OCI-LY1 (cell line): ENCODE measurements around the gene C6.
"Not testable (repeated sequence)": the region's sequence is repeated elsewhere in the genome, so short reads cannot be mapped to it uniquely, and the experiment has no call there.

Source experiments
- H2AFZ ChIP-seq: fragments of 200-600 bp; sonication (generic), shearing (Covaris generic); 2 replicates; pipeline ENCODE4 v1.6.0; 2014; ENCODE audit warnings: antibody characterized with exemption, mild to moderate bottlenecking, low read length
- H3F3A ChIP-seq: fragments of 200-600 bp; sonication (generic), shearing (Covaris generic); 2 replicates; pipeline ENCODE4 v1.6.0; 2014; ENCODE audit warnings: mild to moderate bottlenecking, antibody characterized with exemption, low read length, moderate library complexity; ENCODE audit not compliant: insufficient read depth
- H3K27ac ChIP-seq: fragments of 200-600 bp; sonication (generic); 2 replicates; pipeline ENCODE4 v1.5.1; 2014; ENCODE audit warnings: low read length, mixed run types, mild to moderate bottlenecking, low read depth; ENCODE audit not compliant: poor library complexity, severe bottlenecking
- H3K27me3 ChIP-seq: fragments of 200-600 bp; sonication (generic); 2 replicates; pipeline ENCODE4 v1.6.0; 2014; ENCODE audit warnings: antibody characterized with exemption, mild to moderate bottlenecking, low read length, moderate library complexity; ENCODE audit not compliant: insufficient read depth
- H3K36me3 ChIP-seq: fragments of 200-600 bp; sonication (generic); 2 replicates; pipeline ENCODE4 v1.6.1; 2014; ENCODE audit warnings: mild to moderate bottlenecking, antibody characterized with exemption, low read length, moderate library complexity, mixed read lengths; ENCODE audit not compliant: insufficient read depth
- H3K4me1 ChIP-seq: fragments of 200-600 bp; sonication (generic); 2 replicates; pipeline ENCODE4 v1.5.1; 2014; ENCODE audit warnings: mild to moderate bottlenecking, low read length, moderate library complexity; ENCODE audit not compliant: insufficient read depth, severe bottlenecking
- H3K4me2 ChIP-seq: fragments of 200-600 bp; sonication (generic), shearing (Covaris generic); 2 replicates; pipeline ENCODE4 v1.6.1; 2014; ENCODE audit warnings: low read length
- H3K4me3 ChIP-seq: fragments of 200-600 bp; sonication (generic); 2 replicates; pipeline ENCODE4 v1.5.1; 2014; ENCODE audit warnings: low read length, low read depth, mild to moderate bottlenecking, mixed read lengths; ENCODE audit not compliant: poor library complexity, severe bottlenecking
- H3K79me2 ChIP-seq: fragments of 200-600 bp; shearing (Covaris generic); 2 replicates; pipeline ENCODE4 v1.6.1; 2016; ENCODE audit warnings: mixed run types, low read length, mixed read lengths; ENCODE audit not compliant: insufficient read depth
- H3K9ac ChIP-seq: fragments of 200-600 bp; sonication (generic), shearing (Covaris generic); 2 replicates; pipeline ENCODE4 v1.6.1; 2014; ENCODE audit warnings: mild to moderate bottlenecking, low read length, mixed read lengths
- H3K9me2 ChIP-seq: fragments of 200-600 bp; sonication (generic), shearing (Covaris generic); 2 replicates; pipeline ENCODE4 v1.6.1; 2014; ENCODE audit warnings: low read depth, mild to moderate bottlenecking, low read length, mixed read lengths
- H3K9me3 ChIP-seq: fragments of 200-600 bp; shearing (Covaris generic); 2 replicates; pipeline ENCODE4 v1.6.1; 2014; ENCODE audit warnings: low read length, mixed read lengths
- H4K20me1 ChIP-seq: fragments of 200-600 bp; sonication (generic), shearing (Covaris generic); 2 replicates; pipeline ENCODE4 v1.6.0; 2016; ENCODE audit warnings: mild to moderate bottlenecking, low read length; ENCODE audit not compliant: insufficient read depth
- CTCF ChIP-seq: fragments of 200-600 bp; sonication (generic), shearing (Covaris generic); IDR thresholded peaks from 2 replicates; pipeline ENCODE4 v1.5.1; 2017; ENCODE audit warnings: mild to moderate bottlenecking, antibody characterized with exemption, low read length, moderate library complexity, mixed read lengths
- EZH2 ChIP-seq: fragments of 200-600 bp; sonication (generic), shearing (Covaris generic); IDR thresholded peaks from 2 replicates; pipeline ENCODE4 v1.8.0; 2017; ENCODE audit warnings: borderline replicate concordance, mixed run types, mild to moderate bottlenecking, antibody characterized with exemption, low read length, moderate library complexity, mixed read lengths

Gene C6

GRCh38 chr5:41191249-41191648 lies 22.1 kb downstream of the C6 start:
- H3K9ac ChIP-seq, result no peak overlapping the region
- no peaks in the 10 kb centered on the region for H3K4me1 ChIP-seq
- no peak overlapping the region for H3K4me3 ChIP-seq
- H3K27ac ChIP-seq, result no peak overlapping the region
- H3K9me3 ChIP-seq, result no peaks in the 10 kb centered on the region
- H4K20me1 ChIP-seq, result no peaks in the 10 kb centered on the region
- no peaks in the 10 kb centered on the region for H3K27me3 ChIP-seq
- no peaks in the 10 kb centered on the region for H3K79me2 ChIP-seq
- no peaks in the 10 kb centered on the region for H3F3A ChIP-seq
- no peaks in the 10 kb centered on the region for H3K36me3 ChIP-seq
- TF ChIP-seq EZH2, result no peak
- no peak for TF ChIP-seq CTCF
- H3K4me2 ChIP-seq, result no peak overlapping the region
- no peaks in the 10 kb centered on the region for H3K9me2 ChIP-seq
- no peak overlapping the region for H2AFZ ChIP-seq

- Histone ChIP-seq H3K4me2 (no peak overlapping the region), H3K9me2 (no peaks in the 10 kb centered on the region), H3K27ac (no peak overlapping the region), H4K20me1 (no peaks in the 10 kb centered on the region), H3K4me3 (no peak overlapping the region), H2AFZ (no peak overlapping the region), H3K9me3 (no peaks in the 10 kb centered on the region), H3K27me3 (no peaks in the 10 kb centered on the region), H3K36me3 (no peaks in the 10 kb centered on the region), H3F3A (no peaks in the 10 kb centered on the region), H3K79me2 (no peaks in the 10 kb centered on the region), H3K4me1 (no peaks in the 10 kb centered on the region), H3K9ac (no peak overlapping the region)
- TF ChIP-seq CTCF (no peak), EZH2 (no peak)
Measured at GRCh38 chr5:41186143-41186542, 27.2 kb downstream of the C6 start.

GRCh38 chr5:41183331-41183730 lies 30.0 kb downstream of the C6 start:
- H3K4me2 ChIP-seq, H4K20me1 ChIP-seq, H2AFZ ChIP-seq, H3K4me1 ChIP-seq, H3K27ac ChIP-seq, H3K79me2 ChIP-seq, H3K27me3 ChIP-seq, H3F3A ChIP-seq, H3K36me3 ChIP-seq, H3K9me3 ChIP-seq, H3K4me3 ChIP-seq, H3K9me2 ChIP-seq, H3K9ac ChIP-seq: not testable (repeated sequence)

- Histone ChIP-seq H3K4me3 (no peak overlapping the region), H2AFZ (no peak overlapping the region), H3K9me2 (no peaks in the 10 kb centered on the region), H3K9ac (no peak overlapping the region), H3K4me2 (no peak overlapping the region), H3K79me2 (no peaks in the 10 kb centered on the region), H3K9me3 (no peaks in the 10 kb centered on the region), H3K36me3 (no peaks in the 10 kb centered on the region), H3K27me3 (no peaks in the 10 kb centered on the region), H3K4me1 (no peaks in the 10 kb centered on the region), H4K20me1 (no peaks in the 10 kb centered on the region), H3K27ac (no peak overlapping the region), H3F3A (no peaks in the 10 kb centered on the region)
- TF ChIP-seq EZH2, result no peak
- TF ChIP-seq CTCF, result no peak
Measured at GRCh38 chr5:41182666-41183065, 30.7 kb downstream of the C6 start.
